Caco-2 (cell line): ENCODE data around the gene PLD4. TPM values are rescaled to one million over a fixed set of nuclear protein-coding genes. Genes with fewer than 3 reads are reported as not detected.

Source experiments
- BruUV-seq: library from RNA; stranded (reverse); fragments of 400-500 nt; replicated peaks from 2 replicates; lab custom pipeline; 2021; lab: Mats Ljungman, UMichigan
- CTCF ChIA-PET: fragments of 300-600 bp; sonication (Branson Sonifier 250); formaldehyde crosslinking; loops from one replicate; lab custom pipeline; 2022; ENCODE audit warnings: antibody characterized with exemption; lab: Charles Lee
- POLR2A ChIA-PET: fragments of 300-600 bp; sonication (Branson Sonifier 250); formaldehyde crosslinking; loops from one replicate; lab custom pipeline; 2022; ENCODE audit warnings: antibody characterized with exemption; lab: Charles Lee
- DNase-seq, 2 experiments: peaks; one replicate each; pipeline versions ENCODE4 v3.0.0 to v3.0.0-alpha.2; 2020 to 2022
- H3K27me3 ChIP-seq: replicated peaks from 2 replicates; pipeline ENCODE4 v1.6.0; 2011; ENCODE audit warnings: low read length; ENCODE audit not compliant: control insufficient read depth, insufficient read depth
- H3K36me3 ChIP-seq: 2 replicates; pipeline ENCODE4 v1.5.1; 2011; ENCODE audit warnings: low read length; ENCODE audit not compliant: control insufficient read depth, insufficient read depth
- H3K4me1 ChIP-seq: fragments of 250-450 bp; sonication (Bioruptor Pico); 2 replicates; pipeline ENCODE4 v1.5.1; 2020; ENCODE audit warnings: mild to moderate bottlenecking
- H3K4me3 ChIP-seq: 2 replicates; pipeline ENCODE4 v1.5.1; 2011; ENCODE audit warnings: low read depth, mild to moderate bottlenecking, control low read depth, low read length
- H3K9me3 ChIP-seq: fragments of 250-450 bp; sonication (Bioruptor Pico); 2 replicates; pipeline ENCODE4 v1.5.1; 2020; ENCODE audit warnings: mild to moderate bottlenecking, moderate library complexity
- H3K27ac Mint-ChIP-seq: one replicate; pipeline ENCODE4 v1.8.0; 2022; ENCODE audit warnings: mixed read lengths; ENCODE audit not compliant: unreplicated experiment
- H3K27me3 Mint-ChIP-seq: one replicate; pipeline ENCODE4 v1.8.0; 2022; ENCODE audit warnings: mixed read lengths; ENCODE audit not compliant: insufficient read depth, unreplicated experiment
- H3K36me3 Mint-ChIP-seq: one replicate; pipeline ENCODE4 v1.8.0; 2022; ENCODE audit warnings: mild to moderate bottlenecking, mixed read lengths; ENCODE audit not compliant: insufficient read depth, unreplicated experiment
- H3K4me1 Mint-ChIP-seq: one replicate; pipeline ENCODE4 v1.8.0; 2022; ENCODE audit warnings: low read depth, mixed read lengths; ENCODE audit not compliant: unreplicated experiment
- H3K4me3 Mint-ChIP-seq: one replicate; pipeline ENCODE4 v1.8.0; 2022; ENCODE audit warnings: mild to moderate bottlenecking, moderate library complexity, mixed read lengths; ENCODE audit not compliant: unreplicated experiment
- H3K9me3 Mint-ChIP-seq: one replicate; pipeline ENCODE4 v1.8.0; 2022; ENCODE audit warnings: mixed read lengths; ENCODE audit not compliant: unreplicated experiment
- intact Hi-C: fragments of 100-400 bp; cut with micrococcal nuclease; formaldehyde crosslinking; loops from one replicate; pipeline ENCODE4 v1.10.0; 2022; ENCODE audit not compliant: unreplicated experiment
- total RNA-seq: library from RNA; stranded (reverse); gene quantifications from 2 replicates; pipeline ENCODE4 v1.2.3, GENCODE V29; 2022
- TF ChIP-seq, protein P1 (sequence below), 2 experiments: fragments of 200-600 bp in 1 of 2; IDR thresholded peaks; 1 replicate in 1 of 2; 2 replicates in 1 of 2; pipeline versions ENCODE4 v1.5.1 to v1.8.0; 2011 to 2022; ENCODE audit warnings: antibody characterized with exemption in 1 of 2, control low read depth in 1 of 2, inconsistent platforms in 1 of 2, low read depth in 1 of 2, low read length in 1 of 2, mild to moderate bottlenecking in 1 of 2, moderate library complexity in 1 of 2; ENCODE audit not compliant: insufficient read depth in 1 of 2, severe bottlenecking in 1 of 2, unreplicated experiment in 1 of 2

Gene PLD4
- total RNA-seq, 1 experiment from 2014 or later: not detected

DNA sequence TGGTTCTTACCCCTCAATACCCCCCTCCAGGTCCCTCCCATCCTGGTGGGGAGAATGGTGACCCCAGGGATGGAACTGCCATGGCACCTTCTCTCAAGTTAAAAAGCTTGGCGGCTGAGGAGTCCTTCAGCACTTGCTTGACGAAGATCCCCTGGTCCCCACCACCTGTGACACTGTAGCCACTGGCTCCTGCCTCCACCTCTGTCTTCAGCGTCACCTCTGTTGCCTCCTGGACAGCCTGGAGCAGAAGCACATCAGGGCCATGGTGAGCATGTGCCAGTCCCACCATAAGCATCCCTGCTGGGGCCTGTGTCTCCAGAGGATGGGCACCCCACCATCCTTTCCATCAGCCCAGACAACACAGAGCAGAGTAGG lies 30.7 kb downstream of the PLD4 start:
- no peaks in the 10 kb centered on the region for H3K36me3 ChIP-seq
- H3K9me3 Mint-ChIP-seq: no peaks in the 10 kb centered on the region
- no peaks in the 10 kb centered on the region for H3K9me3 ChIP-seq
- H3K4me1 ChIP-seq: no peaks in the 10 kb centered on the region
- TF ChIP-seq, protein P1, sequence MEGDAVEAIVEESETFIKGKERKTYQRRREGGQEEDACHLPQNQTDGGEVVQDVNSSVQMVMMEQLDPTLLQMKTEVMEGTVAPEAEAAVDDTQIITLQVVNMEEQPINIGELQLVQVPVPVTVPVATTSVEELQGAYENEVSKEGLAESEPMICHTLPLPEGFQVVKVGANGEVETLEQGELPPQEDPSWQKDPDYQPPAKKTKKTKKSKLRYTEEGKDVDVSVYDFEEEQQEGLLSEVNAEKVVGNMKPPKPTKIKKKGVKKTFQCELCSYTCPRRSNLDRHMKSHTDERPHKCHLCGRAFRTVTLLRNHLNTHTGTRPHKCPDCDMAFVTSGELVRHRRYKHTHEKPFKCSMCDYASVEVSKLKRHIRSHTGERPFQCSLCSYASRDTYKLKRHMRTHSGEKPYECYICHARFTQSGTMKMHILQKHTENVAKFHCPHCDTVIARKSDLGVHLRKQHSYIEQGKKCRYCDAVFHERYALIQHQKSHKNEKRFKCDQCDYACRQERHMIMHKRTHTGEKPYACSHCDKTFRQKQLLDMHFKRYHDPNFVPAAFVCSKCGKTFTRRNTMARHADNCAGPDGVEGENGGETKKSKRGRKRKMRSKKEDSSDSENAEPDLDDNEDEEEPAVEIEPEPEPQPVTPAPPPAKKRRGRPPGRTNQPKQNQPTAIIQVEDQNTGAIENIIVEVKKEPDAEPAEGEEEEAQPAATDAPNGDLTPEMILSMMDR (IDR thresholded peaks at IDR 0.05; ENCODE audit: insufficient read depth in 1 of 2, low read depth in 1 of 2, low read length in 1 of 2, severe bottlenecking in 1 of 2, unreplicated experiment in 1 of 2): no peak
- no peaks in the 10 kb centered on the region for H3K27me3 ChIP-seq
- no peak overlapping the region for H3K27ac Mint-ChIP-seq
- peaks cover 19% of the 10 kb centered on the region for H3K27me3 Mint-ChIP-seq
- H3K4me3 ChIP-seq: no peak overlapping the region
- H3K4me1 Mint-ChIP-seq: no peaks in the 10 kb centered on the region
- no peak overlapping the region for H3K4me3 Mint-ChIP-seq
- H3K36me3 Mint-ChIP-seq: no peaks in the 10 kb centered on the region
- POLR2A ChIA-PET: no interaction called here
- DNase-seq: no peak
- intact Hi-C loops: no loop called here
- CTCF ChIA-PET: interaction anchor here (0.6 kb wide), 1 partner anchor 21 kb away, joined by 3 read pairs; no protein-coding TSS in a partner anchor
- no TSS peak for BruUV-seq

DNA sequence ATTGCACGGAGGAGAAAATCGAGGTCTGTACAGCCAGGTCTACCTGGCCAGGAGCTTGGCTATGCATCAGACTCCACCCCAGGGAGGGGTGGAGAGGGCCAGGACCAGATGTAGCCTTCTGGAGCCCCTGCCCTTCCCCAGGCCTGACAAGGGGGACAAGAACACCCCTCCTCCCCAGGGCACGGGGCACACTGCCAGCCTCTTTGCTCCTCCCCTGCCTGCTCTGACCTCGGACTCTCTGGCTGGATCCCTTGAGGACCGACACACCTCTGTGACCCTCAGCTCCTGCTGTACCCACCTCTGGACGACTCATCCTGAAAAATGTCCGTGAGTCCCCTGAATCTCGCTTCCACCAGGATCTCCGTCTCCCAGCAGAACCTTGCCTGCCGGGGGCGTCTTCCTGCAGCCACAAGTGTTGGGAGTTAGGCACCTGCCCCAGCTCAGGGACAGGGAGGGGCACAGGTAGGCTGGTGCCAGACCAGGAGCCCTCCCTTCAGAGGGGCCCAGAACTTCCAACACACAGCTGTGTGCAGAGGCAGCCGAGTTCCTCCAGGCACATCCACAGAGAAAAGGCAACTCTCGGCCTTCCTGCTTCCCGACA lies 31.7 kb downstream of the PLD4 start:
- no peak overlapping the region for H3K27ac Mint-ChIP-seq

DNA sequence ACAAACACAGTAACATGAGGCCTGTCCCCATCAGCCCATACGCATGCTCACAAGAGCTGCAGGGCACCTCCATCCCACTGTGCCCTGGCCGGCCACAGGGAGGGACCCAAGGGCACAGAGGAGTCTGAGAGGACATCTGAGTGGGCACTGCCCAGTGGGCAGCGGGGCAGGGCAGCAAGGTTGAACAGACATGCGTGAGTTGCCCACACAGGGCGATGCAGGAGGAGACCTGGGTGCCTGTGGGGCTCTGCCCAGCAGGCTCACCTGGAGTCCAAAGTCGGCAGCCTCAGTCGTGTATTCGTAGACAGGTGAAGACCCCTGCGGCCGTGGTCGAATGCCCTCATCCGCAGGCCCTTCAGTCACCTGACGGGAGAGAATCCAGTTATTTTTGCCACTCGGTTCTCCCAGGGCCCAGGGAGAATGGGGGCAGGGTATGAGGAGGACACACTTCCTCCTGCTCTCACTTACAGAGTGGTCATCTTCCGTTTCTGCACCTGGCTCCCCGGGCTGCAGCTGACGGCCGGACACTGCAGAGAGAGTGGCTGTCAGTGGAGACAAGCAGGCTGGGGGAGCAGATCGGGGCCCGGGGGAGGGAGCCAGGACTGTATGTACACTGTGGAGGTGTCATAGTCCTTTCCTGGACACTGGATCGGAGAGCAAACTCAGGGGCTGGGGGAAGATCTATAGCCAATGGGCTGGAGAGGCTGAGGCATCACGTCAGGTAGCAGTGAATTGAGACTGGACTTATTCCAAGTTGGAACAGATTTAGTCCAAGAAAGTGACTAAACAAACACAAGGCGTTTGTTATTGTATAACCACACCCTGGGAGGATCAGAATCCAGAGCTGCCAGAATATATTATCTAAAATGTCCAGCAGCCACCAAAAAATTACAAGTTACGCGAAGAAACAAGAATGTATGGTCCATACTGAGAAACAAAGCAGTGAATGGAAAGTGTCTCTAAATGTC lies 32.8 kb downstream of the PLD4 start:
- Histone ChIP-seq H3K4me1 (no peaks in the 10 kb centered on the region), H3K4me3 (no peak overlapping the region), H3K36me3 (no peaks in the 10 kb centered on the region), H3K9me3 (no peaks in the 10 kb centered on the region), H3K27me3 (no peaks in the 10 kb centered on the region)
- CTCF ChIA-PET: no interaction called here
- TF ChIP-seq, protein P1 (IDR thresholded peaks at IDR 0.05; ENCODE audit: insufficient read depth in 1 of 2, low read depth in 1 of 2, low read length in 1 of 2, severe bottlenecking in 1 of 2, unreplicated experiment in 1 of 2): no peak
- Mint-ChIP-seq H3K9me3 (no peaks in the 10 kb centered on the region), H3K4me1 (no peaks in the 10 kb centered on the region), H3K27ac (no peak overlapping the region), H3K4me3 (no peak overlapping the region), H3K36me3 (no peaks in the 10 kb centered on the region), H3K27me3 (peaks cover 21% of the 10 kb centered on the region)
- intact Hi-C loops: no loop called here
- POLR2A ChIA-PET: no interaction called here
- BruUV-seq: no TSS peak
- DNase-seq: no peak

More for the DNA sequence above, 31.7 kb downstream of the PLD4 start:
- no peak overlapping the region for H3K4me3 ChIP-seq
- ChIA-PET CTCF (no interaction called here), POLR2A (no interaction called here)
- TF ChIP-seq, protein P1 (IDR thresholded peaks at IDR 0.05; ENCODE audit: insufficient read depth in 1 of 2, low read depth in 1 of 2, low read length in 1 of 2, severe bottlenecking in 1 of 2, unreplicated experiment in 1 of 2): no peak
- H3K4me1 ChIP-seq: no peaks in the 10 kb centered on the region
- intact Hi-C loops: no loop called here
- no peak for DNase-seq
- Mint-ChIP-seq H3K9me3 (no peaks in the 10 kb centered on the region), H3K4me3 (no peak overlapping the region), H3K4me1 (no peaks in the 10 kb centered on the region), H3K27me3 (peaks cover 21% of the 10 kb centered on the region), H3K36me3 (no peaks in the 10 kb centered on the region)
- no peaks in the 10 kb centered on the region for H3K27me3 ChIP-seq
- no peaks in the 10 kb centered on the region for H3K9me3 ChIP-seq
- H3K36me3 ChIP-seq: no peaks in the 10 kb centered on the region
- BruUV-seq: no TSS peak
